ENCODE data around the gene CCT6B.
"Not testable (repeated sequence)": the region's sequence is repeated elsewhere in the genome, so short reads cannot be mapped to it uniquely, and the experiment has no call there.

Gene CCT6B

DNA sequence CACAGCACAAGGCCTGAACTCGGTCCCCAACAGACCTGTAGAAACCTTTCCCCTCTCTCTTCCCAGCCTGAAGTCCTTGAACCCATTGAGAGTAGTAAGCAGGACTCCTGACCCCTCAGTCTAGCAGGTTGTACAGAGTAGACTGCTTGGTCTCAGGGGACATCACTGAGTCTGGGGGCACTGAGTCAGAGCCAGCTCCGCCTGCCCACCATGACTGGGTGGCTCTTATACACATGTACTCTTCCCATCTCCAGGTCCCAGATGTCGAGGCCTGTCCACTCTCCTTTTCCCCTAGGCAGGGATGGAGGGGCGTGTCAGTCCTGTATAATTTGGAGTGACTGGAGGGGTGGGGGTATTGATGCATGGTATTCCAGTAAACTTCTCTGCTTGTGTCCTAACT is 42.5 kb upstream of the CCT6B start:
- Histone ChIP-seq H4K20me1 (ENCODE audit: insufficient read depth) (no peaks in the 10 kb centered on the region), H2AFZ (ENCODE audit: low read depth) (no peak overlapping the region), H3K4me1 (ENCODE audit: low read depth, poor library complexity, severe bottlenecking) (peaks cover 7% of the 10 kb centered on the region), H3K4me3 (IDR thresholded peaks at IDR 0.05; ENCODE audit: insufficient read depth, low read depth, low read length) (no peak overlapping the region), H3K27ac (no peak overlapping the region), H3K27me3 (ENCODE audit: insufficient read depth, low read depth) (no peaks in the 10 kb centered on the region), H3K79me2 (ENCODE audit: insufficient read depth, low read depth) (no peaks in the 10 kb centered on the region), H3K4me2 (no peak overlapping the region), H3K9ac (no peak overlapping the region), H3K36me3 (ENCODE audit: insufficient read depth) (no peaks in the 10 kb centered on the region)
- no peak for TF ChIP-seq CTCF (conservative IDR thresholded peaks at IDR 0.05; ENCODE audit: low read depth, low read length)

DNA sequence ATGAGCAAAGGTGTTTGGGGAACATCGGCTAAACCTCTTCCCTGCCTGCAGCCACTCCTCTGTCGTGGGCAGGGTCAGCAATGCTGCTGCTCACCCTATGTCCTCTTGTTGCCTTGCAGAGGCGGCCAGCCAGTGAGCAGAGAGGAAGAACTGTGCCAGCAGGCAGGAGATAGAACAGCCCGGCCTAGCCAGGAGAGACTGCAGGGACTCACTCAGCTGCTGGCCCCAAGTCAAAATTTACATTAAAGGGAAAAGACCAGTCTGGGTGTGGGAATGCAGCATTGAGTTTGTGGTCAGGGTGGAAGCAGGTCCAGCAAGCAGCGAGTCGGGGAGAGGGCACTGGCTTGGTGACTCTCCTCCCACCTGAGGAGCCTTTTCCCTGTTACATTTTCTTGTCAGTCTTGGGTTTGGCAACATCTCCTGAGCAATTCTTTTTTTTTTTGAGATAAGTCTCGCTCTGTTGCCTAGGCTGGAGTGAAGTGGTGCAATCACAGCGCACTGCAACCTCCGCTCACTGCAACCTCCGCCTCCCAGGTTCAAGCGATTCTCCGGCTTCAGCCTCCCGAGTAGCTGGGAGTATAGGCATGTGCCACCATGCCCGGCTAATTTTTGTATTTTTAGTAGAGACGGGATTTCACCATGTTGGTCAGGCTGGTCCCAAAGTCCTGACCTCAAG is 41.8 kb upstream of the CCT6B start:
- Histone ChIP-seq H2AFZ (ENCODE audit: low read depth) (no peak overlapping the region), H3K9ac (no peak overlapping the region), H3K4me3 (IDR thresholded peaks at IDR 0.05; ENCODE audit: insufficient read depth, low read depth, low read length) (no peak overlapping the region), H3K27me3 (ENCODE audit: insufficient read depth, low read depth) (no peaks in the 10 kb centered on the region), H3K36me3 (ENCODE audit: insufficient read depth) (no peaks in the 10 kb centered on the region), H4K20me1 (ENCODE audit: insufficient read depth) (no peaks in the 10 kb centered on the region), H3K27ac (no peak overlapping the region), H3K4me2 (no peak overlapping the region), H3K4me1 (ENCODE audit: low read depth, poor library complexity, severe bottlenecking) (peaks cover 13% of the 10 kb centered on the region), H3K79me2 (ENCODE audit: insufficient read depth, low read depth) (no peaks in the 10 kb centered on the region)
- no peak for TF ChIP-seq CTCF (conservative IDR thresholded peaks at IDR 0.05; ENCODE audit: low read depth, low read length)

DNA sequence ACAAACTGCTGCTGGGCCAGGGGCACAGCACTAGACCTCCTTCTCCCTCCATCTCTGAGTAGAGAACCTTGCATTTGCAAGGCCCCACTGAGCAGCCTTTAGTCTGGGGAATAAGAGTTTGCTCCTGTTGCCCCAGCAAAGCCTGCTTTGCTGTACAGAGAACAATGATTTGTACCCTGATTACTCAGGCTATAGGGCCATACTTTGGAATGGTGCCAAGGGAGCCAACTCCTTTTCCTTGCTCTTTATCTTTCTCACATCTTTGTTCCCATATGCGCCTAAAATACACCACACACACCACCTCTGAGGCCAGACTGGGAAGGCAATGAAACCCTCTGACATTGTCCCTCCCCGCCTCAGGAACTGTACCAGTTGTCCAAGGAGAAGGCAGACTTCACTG is 40.3 kb upstream of the CCT6B start:
- Histone ChIP-seq H3K9ac (no peak overlapping the region), H4K20me1 (ENCODE audit: insufficient read depth) (no peaks in the 10 kb centered on the region), H3K4me3 (IDR thresholded peaks at IDR 0.05; ENCODE audit: insufficient read depth, low read depth, low read length) (no peak overlapping the region), H2AFZ (ENCODE audit: low read depth) (no peak overlapping the region), H3K4me2 (no peak overlapping the region), H3K4me1 (ENCODE audit: low read depth, poor library complexity, severe bottlenecking) (peaks cover 18% of the 10 kb centered on the region), H3K27me3 (ENCODE audit: insufficient read depth, low read depth) (no peaks in the 10 kb centered on the region), H3K79me2 (ENCODE audit: insufficient read depth, low read depth) (no peaks in the 10 kb centered on the region), H3K27ac (no peak overlapping the region), H3K36me3 (ENCODE audit: insufficient read depth) (no peaks in the 10 kb centered on the region)
- TF ChIP-seq CTCF (conservative IDR thresholded peaks at IDR 0.05; ENCODE audit: low read depth, low read length) = no peak

- H3K27me3 ChIP-seq (ENCODE audit: insufficient read depth, low read depth); H4K20me1 ChIP-seq (ENCODE audit: insufficient read depth); H3K79me2 ChIP-seq (ENCODE audit: insufficient read depth, low read depth); H3K4me3 ChIP-seq (IDR thresholded peaks at IDR 0.05; ENCODE audit: insufficient read depth, low read depth, low read length); H2AFZ ChIP-seq (ENCODE audit: low read depth); H3K4me2 ChIP-seq; H3K36me3 ChIP-seq (ENCODE audit: insufficient read depth); H3K9ac ChIP-seq; H3K27ac ChIP-seq: not testable (repeated sequence)
- H3K4me1 ChIP-seq (ENCODE audit: low read depth, poor library complexity, severe bottlenecking) = peaks cover 20% of the 10 kb centered on the region
These were observed 39.7 kb upstream of the CCT6B start for GRCh38 chr17:35000965-35001364.

DNA sequence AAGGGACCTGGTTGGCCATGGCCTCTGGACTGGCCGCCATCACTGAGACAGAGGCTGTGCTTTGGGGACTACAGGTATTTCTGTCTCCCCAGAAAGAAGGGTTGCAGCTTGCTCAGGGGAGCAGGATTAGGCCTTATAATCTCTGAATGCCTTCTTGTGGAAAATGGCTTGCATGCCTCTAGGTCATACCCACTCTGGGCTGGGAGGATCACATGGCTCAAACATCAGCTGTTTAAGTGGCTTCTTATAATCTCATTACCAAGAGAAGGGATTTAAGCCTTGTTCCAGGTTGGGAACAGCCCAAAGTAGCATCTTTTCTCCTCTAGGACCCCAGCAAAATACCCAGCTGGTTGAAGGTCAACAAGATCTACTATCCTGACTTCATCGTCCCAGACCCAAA is 38.2 kb upstream of the CCT6B start:
- no peak for TF ChIP-seq CTCF (conservative IDR thresholded peaks at IDR 0.05; ENCODE audit: low read depth, low read length)
- Histone ChIP-seq H3K4me3 (IDR thresholded peaks at IDR 0.05; ENCODE audit: insufficient read depth, low read depth, low read length) (no peak overlapping the region), H3K79me2 (ENCODE audit: insufficient read depth, low read depth) (no peaks in the 10 kb centered on the region), H3K27me3 (ENCODE audit: insufficient read depth, low read depth) (no peaks in the 10 kb centered on the region), H3K27ac (no peak overlapping the region), H3K4me1 (ENCODE audit: low read depth, poor library complexity, severe bottlenecking) (peaks cover 34% of the 10 kb centered on the region), H3K4me2 (no peak overlapping the region), H4K20me1 (ENCODE audit: insufficient read depth) (no peaks in the 10 kb centered on the region), H3K36me3 (ENCODE audit: insufficient read depth) (no peaks in the 10 kb centered on the region), H2AFZ (ENCODE audit: low read depth) (no peak overlapping the region), H3K9ac (no peak overlapping the region)
